ENCODE data around the gene RGS1. TPM values are rescaled to one million over a fixed set of nuclear protein-coding genes. Genes with fewer than 3 reads are reported as not detected.

The RGS1 gene
- total RNA-seq, 1 donor from 2014 or later: 0.43 TPM

DNA sequence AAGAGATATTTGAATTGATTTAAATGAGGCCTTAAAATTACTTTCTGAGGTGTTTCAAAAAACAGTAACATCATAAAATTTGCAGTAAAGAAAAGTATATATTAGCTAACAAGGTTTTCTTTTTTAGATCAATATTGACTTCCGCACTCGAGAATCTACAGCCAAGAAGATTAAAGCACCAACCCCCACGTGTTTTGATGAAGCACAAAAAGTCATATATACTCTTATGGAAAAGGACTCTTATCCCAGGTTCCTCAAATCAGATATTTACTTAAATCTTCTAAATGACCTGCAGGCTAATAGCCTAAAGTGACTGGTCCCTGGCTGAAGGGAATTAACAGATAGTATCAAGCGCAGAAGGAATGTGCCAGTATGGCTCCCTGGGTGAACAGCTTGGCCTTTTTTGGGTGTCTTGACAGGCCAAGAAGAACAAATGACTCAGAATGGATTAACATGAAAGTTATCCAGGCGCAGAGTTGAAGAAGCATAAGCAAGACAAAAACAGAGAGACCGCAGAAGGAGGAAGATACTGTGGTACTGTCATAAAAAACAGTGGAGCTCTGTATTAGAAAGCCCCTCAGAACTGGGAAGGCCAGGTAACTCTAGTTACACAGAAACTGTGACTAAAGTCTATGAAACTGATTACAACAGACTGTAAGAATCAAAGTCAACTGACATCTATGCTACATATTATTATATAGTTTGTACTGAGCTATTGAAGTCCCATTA is 3.6 kb downstream of the RGS1 start:
- peak; percentile 63 for DNase-seq (ENCODE audit: low read depth)

DNA sequence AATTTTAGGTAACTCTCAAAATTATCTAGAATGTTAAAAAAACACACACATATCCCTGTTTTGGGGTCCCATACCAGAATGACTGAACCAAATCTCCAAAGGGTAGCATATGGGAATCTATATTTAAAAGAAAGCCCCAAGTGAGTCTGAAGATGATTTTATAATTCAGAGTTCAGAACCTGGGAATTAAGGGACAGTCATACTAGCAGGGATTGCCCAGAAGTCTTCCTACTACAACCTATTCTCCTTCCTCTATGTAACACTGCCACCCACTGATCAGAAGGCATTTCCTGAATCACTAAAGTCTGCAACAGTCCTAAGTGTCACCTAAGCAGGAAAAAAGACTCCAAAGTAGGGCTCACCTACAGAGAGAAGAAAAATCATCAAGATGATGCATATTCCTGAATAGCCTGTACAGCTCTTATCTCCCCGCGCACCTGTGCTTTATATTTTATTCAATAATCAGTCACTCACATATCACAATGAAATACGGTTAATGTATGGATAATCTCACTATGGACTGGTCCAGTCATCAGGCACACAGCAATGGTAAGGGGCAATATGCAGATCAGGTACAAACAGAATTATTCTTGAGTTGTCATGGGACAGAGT is 4.9 kb downstream of the RGS1 start:
- DNase-seq (ENCODE audit: low read depth): peak; percentile 80

DNA sequence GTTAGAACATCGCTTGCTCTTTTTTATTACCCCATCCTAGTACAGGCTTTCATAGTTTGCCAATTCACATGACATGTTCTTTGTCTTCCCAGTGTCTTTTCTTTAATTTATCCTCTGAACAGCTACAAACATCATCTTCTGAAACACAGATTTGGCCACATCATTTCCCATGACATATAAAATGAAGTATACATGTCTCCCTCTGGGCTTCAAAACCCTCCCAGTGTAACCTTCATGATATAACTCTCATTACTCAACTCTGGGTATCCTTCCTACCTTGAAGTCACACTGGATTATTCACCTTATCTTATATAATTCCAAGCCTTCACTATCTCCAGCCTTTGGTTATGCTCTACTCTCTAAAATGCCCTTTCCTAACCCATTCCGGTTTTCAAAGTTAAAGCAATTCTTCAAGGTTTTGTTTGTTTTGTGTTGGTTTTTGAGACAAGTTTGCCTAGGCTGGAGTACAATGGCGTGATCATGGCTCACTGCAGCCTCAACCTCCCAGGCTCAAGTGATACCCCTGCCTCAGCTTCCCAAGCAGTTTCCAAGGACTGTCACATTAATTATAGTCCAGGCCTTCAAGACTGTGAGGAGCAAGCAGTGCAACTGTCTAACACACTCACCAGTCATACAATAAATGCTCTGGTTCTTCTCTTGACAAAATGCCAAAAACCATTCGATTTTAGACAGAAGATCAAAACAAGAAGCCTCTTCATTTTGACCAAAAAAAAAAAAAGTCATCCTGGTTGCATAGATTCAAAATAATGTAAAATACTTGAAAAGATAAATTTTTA is 5.8 kb downstream of the RGS1 start:
- no peak for DNase-seq (ENCODE audit: low read depth)

DNA sequence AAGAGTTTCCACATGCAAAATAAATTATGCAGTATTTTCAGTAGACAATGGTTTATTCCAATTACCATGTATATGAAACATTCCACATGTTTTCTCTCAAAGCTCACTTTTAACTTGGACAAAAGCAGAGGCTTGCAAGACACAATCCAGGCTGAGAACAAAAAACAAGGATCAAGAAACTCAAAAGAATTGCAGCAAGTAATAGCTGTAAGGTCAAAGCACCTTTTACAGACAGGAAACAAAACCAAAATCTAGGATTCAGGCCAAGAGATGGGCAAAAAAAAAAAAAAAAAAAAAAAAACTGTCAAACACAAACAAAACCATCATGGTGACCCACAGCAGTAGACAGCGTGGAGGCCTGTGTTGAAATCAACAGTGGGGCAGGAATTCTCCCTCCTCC is 9.3 kb downstream of the RGS1 start:
- no peak for DNase-seq (ENCODE audit: low read depth)

DNA sequence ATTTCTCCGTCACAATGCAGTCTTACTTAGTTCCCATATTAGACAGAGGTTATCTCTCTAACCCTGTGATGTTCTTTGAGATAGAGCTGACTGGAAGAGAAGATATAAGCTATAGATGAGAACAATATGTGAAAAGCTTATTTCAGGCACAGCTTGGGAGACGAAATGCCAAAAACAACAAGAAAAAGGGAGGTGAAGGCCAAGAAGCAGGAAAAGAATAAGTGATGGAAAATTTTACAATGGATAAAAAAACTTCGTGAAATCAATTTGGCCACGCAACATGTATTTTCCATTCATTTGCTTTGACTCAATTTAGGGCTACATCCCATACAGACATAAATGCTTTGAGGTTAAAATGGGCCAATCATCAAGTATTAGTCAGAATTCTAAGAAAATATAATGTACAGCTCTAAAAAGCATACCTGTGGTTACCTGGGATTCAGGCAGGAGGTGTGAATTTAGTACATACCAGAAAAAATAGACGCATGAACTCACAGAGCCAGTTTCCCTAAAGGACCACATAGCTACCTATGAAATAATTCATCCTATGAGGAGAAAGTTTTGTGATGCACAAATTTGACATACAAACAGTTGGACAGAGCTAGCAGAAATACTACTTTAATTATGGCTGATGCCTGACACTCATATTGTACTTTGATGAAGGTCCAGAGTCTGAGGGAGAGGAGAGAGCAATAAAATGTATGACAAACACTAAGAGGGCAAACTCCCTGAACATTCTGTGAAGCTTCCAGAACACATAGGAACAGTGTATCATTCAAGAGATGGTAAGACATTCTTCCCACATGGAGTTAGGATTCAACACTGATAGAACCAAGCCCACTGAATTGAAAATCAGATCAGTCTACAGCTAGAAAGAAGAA is 12.1 kb downstream of the RGS1 start:
- no peak for DNase-seq (ENCODE audit: low read depth)

DNA sequence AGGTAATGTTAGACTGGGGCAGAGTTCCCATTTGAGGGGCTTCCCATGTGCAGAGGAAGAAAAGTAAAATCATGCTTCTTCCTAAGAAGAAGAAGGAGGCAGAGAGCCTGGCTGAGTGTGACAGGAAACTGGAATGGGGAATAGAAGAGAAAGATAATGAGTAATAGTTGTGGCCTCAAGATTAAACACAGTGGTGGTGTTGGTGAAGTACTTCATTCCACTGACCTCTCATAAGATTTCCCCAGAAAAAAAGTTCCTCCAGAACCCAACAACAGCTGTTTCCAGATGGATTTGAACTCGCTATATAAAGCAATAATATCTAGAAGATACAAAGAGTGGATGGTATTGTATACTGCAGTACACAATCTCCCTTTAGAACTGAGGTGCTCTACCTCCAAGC is 13.0 kb downstream of the RGS1 start:
- no peak for DNase-seq (ENCODE audit: low read depth)

DNA sequence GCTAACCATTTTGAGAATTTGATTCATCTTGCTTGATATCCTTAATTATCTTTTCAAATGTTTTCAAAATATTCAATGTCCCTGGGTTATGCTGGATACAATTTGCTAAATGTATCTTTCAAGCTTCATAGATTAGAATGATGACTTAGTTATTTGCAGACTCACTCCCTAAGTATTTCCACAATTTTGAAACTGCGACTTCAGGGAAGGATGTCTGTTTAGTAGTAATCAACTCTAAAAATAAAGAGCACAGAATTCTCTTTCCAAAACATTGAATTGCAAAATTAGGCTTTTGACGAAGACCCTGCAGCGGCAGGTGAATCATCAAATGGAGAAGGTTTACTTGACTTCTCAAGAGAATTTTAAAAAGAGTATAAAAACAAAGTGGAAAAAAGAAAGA is 14.2 kb downstream of the RGS1 start:
- DNase-seq (ENCODE audit: low read depth): no peak

DNA sequence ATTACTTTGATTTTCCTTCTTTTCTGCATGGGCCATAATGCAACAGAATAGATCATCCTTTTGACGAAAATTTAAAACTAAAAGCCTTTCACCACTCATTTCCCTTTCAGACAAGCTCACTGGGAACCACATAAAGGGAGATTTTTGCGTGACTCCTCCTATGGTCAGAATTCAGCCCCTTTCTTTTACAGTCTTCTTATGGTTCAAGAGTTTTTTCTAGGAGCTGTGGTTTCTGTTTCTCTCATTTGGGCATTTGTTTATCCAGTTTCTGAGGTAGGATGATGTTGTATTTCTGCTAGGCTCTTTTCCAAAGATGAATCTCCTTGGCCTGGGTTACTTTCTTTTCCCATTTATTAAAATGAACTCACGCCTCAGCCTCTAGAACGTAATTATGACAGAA is 16.9 kb downstream of the RGS1 start:
- DNase-seq (ENCODE audit: low read depth): no peak

DNA sequence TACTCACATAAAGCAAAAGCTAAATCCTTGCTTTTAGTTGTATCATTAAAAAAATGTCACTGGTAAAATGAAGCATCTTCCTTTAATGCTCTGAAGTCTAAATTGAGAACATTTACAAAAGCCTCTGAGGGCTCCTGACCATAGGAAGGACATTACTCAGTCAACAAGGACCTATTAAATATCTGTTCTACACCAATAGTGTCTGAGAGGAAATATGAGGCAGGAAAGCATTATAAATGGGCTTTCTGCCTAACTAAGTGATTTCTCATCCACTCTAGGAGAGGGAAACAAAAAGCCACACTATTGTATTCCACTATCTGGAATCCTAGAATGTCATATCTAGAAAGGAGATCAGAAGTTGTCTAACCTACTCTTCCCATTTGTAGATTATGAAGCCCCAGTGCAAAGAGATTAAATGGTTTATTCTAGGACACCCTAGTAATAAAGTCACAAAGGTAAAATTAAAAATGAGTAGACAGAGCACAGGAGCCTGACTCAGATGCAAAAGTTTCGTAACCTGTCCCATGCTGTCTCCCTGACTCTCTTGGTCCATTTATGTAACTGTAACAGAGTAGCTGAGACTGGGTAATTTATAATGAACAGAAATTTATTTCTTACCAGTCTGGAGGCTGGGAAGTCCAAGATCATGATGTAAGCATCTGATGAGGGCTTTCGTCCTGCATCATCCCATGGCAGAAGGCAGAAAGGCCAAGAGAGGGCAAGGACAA is 17.6 kb downstream of the RGS1 start:
- DNase-seq (ENCODE audit: low read depth): no peak

DNA sequence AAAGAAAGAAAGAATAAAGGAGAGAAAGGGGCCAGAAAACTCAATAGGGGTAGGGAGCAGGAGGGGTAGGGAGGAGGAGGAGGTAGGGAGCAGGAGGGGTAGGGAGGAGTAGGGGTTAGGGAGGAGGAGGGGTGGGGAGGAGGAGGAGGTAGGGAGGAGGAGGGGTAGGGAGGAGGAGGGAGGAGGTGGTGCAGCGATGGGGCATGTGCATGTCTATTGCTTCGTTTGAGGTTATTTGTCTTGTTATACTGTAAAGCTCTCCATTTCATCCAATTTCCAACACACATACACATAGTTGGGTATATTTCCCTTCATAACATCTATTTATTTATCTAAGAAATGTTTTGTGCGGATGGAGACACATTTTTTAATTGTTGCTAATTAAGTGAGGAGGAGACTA is 19.7 kb downstream of the RGS1 start:
- DNase-seq (ENCODE audit: low read depth): no peak

DNA sequence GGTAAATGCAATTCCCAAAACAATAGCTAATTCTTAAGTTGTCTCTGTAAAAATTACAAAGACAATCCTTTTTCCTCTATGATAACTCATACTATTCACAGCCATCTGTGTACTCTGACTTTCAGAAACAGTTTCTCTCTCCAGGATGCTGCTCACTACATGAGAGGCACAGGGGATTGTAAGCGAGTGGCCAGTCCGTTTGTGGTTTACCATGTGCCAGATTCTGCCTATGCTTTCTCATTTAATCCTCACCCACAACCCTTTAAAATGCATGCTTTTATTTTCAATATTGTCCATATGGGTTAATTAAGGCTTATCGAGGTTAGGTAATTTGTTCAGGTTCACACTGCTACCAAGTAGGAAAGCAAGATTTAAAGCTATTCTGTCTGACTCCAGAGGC is 23.0 kb downstream of the RGS1 start:
- no peak for DNase-seq (ENCODE audit: low read depth)

DNA sequence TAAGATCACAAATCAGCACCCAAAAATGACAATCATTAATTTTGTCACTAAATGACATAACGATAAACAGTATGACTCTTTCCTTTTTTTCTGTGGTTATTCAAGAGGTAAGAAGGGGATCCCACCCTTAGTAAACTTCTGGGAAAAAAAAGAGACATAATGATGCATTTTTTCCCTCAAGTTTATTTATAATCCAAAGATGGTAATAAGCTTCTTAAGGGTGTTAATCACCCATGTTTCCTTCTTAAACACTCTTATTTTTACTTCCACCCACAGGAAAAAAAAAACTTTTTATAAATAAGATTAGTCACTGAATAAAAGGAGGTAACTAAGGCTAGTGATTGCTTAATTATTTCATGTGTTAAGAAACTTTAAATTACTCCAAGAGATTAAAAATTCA is 24.7 kb downstream of the RGS1 start:
- no peak for DNase-seq (ENCODE audit: low read depth)

DNA sequence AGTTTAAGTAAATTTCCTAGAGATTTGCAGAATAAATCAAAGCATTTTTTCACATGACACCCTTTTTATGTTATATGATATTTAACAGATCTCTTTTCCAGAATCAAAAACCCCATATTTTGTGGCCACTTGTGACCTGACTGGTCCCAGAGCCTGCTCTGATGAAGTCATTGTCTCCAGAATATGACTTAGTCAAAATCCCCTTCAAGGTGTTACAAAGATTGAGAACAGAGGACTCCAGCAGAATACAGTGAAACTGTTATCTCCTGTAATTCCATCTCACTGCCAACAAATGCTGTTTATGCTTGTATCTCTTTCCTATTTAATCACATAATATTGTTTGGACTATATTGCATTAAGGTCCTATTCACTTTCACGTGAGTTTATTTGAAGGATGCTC is 25.6 kb downstream of the RGS1 start:
- DNase-seq (ENCODE audit: low read depth): peak; percentile 19

DNA sequence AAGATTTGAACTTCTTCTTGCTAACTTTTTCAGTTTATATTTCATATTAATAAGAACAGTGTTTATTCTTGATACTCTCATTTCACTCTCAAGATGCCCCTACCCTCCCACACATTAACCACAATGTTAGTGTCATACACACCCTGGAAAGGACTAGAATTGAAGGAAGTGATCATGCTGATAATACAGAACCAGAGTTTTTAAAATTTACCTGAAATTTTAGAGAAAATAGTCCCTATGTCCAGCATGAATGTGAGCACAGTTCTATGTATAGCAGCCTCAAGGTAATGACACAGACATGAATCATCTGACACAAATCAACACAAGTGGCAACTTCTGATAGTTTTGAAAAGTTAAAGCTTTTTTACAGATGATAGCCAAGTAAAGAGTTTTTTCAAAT is 26.0 kb downstream of the RGS1 start:
- DNase-seq (ENCODE audit: low read depth): no peak

DNA sequence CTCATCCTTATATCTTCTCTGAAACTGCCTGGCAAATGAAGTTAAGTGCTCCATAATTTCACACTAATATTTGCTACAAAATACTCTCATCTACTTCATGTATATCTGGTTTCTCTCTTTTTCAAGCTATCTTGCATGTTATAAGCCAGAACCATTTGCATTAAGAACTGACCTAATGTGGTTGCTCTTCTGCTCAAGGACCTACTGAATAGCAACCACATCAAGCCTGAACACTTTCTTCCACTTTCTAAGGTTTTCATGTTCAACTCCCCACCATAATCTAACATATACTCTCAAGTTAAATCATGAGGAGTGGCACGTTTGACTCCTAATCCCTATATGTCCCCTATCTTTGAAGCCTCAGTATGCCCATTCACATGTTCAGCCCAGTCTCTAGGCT is 27.2 kb downstream of the RGS1 start:
- no peak for DNase-seq (ENCODE audit: low read depth)

DNA sequence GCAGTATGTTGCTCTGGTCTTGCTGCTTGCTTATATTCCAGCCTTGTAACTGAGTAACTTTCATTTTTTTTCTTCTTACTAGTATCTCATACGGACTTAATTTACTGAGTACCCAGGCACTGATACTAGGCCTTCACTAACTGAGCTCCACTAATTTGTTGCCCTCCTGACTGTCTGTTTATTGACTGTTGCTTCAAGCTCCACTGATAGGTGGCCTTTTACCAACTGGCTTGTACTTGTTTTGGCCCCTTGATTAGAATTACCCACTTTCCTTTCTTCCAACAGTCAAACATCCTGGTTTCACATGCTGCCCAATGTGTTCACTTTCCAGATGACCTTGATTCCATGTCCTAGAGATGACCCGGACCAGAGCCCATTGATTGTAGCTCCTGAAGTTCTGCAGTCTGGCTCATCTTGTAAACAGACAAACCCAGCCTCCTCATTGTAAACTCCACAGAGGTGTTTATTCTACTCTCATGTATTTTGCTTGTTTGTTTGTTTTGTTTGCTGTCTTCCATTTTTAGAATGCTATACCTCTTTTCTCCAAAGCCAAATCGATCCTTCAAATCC is 27.7 kb downstream of the RGS1 start:
- no peak for DNase-seq (ENCODE audit: low read depth)

DNA sequence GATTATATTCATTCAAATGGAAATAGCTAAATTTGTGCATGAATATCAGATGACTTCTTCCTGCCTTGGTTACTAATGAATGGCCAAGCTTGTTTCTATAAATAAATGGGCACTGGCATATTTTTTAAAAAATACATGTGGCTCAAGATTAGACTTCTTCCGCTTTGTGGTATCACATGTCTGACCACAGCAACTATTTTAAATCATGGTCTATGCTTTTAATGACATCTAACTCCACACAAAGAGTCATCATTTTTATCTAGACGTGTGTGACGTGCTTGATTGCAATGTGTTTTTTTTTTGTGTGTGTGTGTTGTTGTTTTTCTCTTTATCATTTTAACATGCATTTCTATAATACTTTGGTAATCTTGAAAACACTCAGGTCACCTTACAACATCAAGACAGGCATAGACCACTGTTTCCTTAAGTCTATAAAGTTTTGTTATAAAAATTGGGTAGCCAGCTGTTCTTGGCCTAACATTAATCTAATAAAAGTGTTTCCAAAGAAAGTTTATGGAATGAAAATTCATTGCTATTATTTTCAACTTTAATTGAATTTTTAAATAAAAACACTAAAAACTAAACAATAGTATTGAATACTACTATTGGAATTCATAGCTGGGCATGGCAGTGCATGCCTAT is 29.5 kb downstream of the RGS1 start:
- peak; percentile 91 for DNase-seq (ENCODE audit: low read depth)

DNA sequence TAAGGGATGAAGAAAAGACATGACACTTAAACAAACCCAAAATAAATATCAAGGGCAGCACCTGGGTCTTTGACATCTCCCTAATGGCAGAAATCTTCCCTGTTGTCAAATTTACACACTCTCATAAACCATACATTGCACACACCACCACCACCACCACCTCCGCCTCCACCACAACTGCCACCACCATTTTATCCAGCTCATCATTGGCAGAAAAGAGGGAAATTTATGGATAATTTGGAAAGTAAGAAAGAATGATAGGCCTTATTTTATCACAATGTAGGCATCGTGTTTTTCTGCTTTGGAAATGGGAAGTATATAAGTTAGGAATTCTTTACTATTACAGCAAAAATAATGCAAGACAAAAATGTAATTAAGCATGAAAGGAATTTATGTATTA is 33.1 kb downstream of the RGS1 start:
- DNase-seq (ENCODE audit: low read depth): no peak

DNA sequence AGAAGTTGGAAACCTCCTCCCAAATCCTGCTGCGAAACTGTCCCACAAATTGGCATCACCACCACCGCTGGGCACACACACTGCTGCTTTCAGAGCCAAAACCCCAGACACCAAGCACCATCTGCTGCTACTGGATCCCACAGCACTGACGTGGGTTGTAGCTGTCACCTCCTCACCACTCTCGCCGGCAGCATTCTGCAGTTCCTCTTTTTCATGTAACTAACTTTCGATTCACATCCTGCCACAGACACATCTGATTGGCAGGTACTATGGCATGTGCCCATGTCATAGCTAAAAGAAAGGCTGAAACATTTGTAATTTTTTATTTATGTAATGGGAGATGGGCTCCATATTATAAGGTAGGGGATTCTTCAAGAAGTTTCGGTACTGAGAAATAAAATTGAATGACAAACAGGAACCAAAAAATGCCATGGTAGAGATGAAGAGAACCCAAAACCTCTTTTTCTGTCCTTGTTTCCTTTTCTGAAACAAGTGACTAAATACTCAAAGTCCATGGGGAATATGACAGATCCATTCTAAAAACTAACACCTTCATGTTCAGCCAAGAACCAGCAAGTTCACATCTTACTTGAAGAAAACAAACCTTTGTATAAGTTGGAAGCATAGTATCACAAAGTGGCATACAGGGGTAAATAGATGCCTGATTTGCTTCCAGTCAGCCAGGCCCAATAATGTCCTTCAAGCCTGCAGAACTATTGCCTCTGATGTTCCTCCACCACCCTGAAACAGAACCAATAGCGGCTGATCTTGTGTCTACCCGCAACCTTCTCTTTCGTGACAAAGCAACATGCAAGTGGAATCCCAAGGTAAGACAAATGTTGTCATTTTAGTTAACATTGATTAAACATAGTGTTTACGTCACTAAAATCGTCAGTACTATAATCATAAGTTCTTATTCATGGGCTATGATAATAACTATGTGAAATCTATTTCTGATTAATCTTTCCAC is 33.8 kb downstream of the RGS1 start:
- DNase-seq (ENCODE audit: low read depth): peak; percentile 44

Data from myocyte (in vitro differentiated cells).